HK-2 (cell line): Measurements from ENCODE around the gene NPHP4.

Experiments used
- DNase-seq: peaks from one replicate; pipeline ENCODE4 v3.0.0-alpha.2; 2018; ENCODE audit not compliant: unreplicated experiment

The NPHP4 gene

GRCh38 chr1:5891736-5892135 lies 100.5 kb downstream of the NPHP4 start:
- DNase-seq: no peak

GRCh38 chr1:5891137-5891536 lies 101.1 kb downstream of the NPHP4 start:
- DNase-seq: no peak

GRCh38 chr1:5890346-5891106 lies 101.7 kb downstream of the NPHP4 start:
- no peak for DNase-seq

- no peak for DNase-seq
Observed at GRCh38 chr1:5889901-5890300, 102.3 kb downstream of the NPHP4 start.

GRCh38 chr1:5889462-5889861 lies 102.8 kb downstream of the NPHP4 start:
- DNase-seq: no peak

- no peak for DNase-seq
Observed at GRCh38 chr1:5888606-5889211, 103.5 kb downstream of the NPHP4 start.

GRCh38 chr1:5887971-5888361 lies 104.3 kb downstream of the NPHP4 start:
- DNase-seq: no peak

- no peak for DNase-seq
Observed at GRCh38 chr1:5887349-5887970, 104.8 kb downstream of the NPHP4 start.

GRCh38 chr1:5886541-5887348 lies 105.5 kb downstream of the NPHP4 start:
- no peak for DNase-seq

GRCh38 chr1:5886140-5886483 lies 106.1 kb downstream of the NPHP4 start:
- DNase-seq: no peak

- DNase-seq: no peak
Observed at GRCh38 chr1:5885471-5886139, 106.6 kb downstream of the NPHP4 start.

GRCh38 chr1:5884110-5884509 lies 108.1 kb downstream of the NPHP4 start:
- DNase-seq: no peak

- DNase-seq: no peak
Observed at GRCh38 chr1:5883129-5884048, 108.8 kb downstream of the NPHP4 start.

- no peak for DNase-seq
Observed at GRCh38 chr1:5882367-5883128, 109.7 kb downstream of the NPHP4 start.

GRCh38 chr1:5881526-5882222 lies 110.6 kb downstream of the NPHP4 start:
- DNase-seq: no peak

- no peak for DNase-seq
Observed at GRCh38 chr1:5880630-5881405, 111.4 kb downstream of the NPHP4 start.

GRCh38 chr1:5879421-5879820 lies 112.8 kb downstream of the NPHP4 start:
- DNase-seq: no peak

- DNase-seq: no peak
Observed at GRCh38 chr1:5878971-5879370, 113.3 kb downstream of the NPHP4 start.
